ENCODE data around the gene KDM7A. TPM values are rescaled to one million over a fixed set of nuclear protein-coding genes. Genes with fewer than 3 reads are reported as not detected.

The KDM7A gene
- total RNA-seq, 2 experiments from 2014 or later, result 43.3 to 46.5 TPM

DNA sequence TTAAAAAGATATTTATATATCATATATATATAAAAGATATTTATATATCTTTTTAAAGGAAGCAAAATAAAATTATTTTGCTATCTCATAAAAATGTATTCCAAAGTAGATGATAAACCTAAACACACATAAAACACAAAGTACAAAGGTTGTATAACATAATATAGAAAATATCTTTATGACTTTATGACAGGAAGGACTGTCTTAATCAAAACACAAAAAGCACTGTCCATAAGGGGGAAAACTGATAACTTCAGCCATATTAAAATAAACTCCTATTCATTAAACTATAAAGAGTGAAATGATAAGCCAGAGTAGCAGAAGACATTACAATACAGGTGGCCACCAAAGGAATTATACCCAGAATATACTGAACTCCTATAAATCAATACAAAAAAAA is 34.8 kb downstream of the KDM7A start:
- Histone ChIP-seq H3K36me3 (ENCODE audit: insufficient read depth, low read length) (peaks cover 5% of the 10 kb centered on the region), H3K4me1 (ENCODE audit: insufficient read depth, low read length) (no peaks in the 10 kb centered on the region), H3K4me3 (ENCODE audit: low read length) (no peak overlapping the region), H3K27me3 (ENCODE audit: control insufficient read depth in 1 of 2, insufficient read depth in 2 of 2, low read length in 2 of 2) (no peaks in the 10 kb centered on the region), H3K9me3 (ENCODE audit: control insufficient read depth in 1 of 2, insufficient read depth in 1 of 2, low read length in 2 of 2) (no peaks in the 10 kb centered on the region), H3K27ac (ENCODE audit: low read depth in 1 of 2, low read length in 2 of 2) (no peak overlapping the region)
- Mint-ChIP-seq H3K27ac (no peak overlapping the region), H3K4me3 (no peak overlapping the region), H3K36me3 (ENCODE audit: low read depth) (peaks cover 56% of the 10 kb centered on the region), H3K4me1 (ENCODE audit: low read depth) (peaks cover 73% of the 10 kb centered on the region), H3K27me3 (no peaks in the 10 kb centered on the region), H3K9me3 (no peaks in the 10 kb centered on the region)
- no peak for DNase-seq
- ATAC-seq (ENCODE audit: poor library complexity), result no peak
- CTCF ChIA-PET, result no interaction called here
- POLR2A ChIA-PET, result no interaction called here
- no peak for TF ChIP-seq CTCF (IDR thresholded peaks at IDR 0.05)
- intact Hi-C loops (cut with DNase I, micrococcal nuclease), result no loop called here

- CTCF ChIA-PET, result no interaction called here
- intact Hi-C loops (cut with DNase I, micrococcal nuclease), result no loop called here
- H3K27me3 Mint-ChIP-seq, result no peaks in the 10 kb centered on the region
- no peaks in the 10 kb centered on the region for H3K9me3 Mint-ChIP-seq
- Histone ChIP-seq H3K27ac (ENCODE audit: low read depth in 1 of 2, low read length in 2 of 2) (no peak overlapping the region), H3K4me3 (ENCODE audit: low read length) (no peak overlapping the region), H3K9me3 (ENCODE audit: control insufficient read depth in 1 of 2, insufficient read depth in 1 of 2, low read length in 2 of 2) (no peaks in the 10 kb centered on the region), H3K4me1 (ENCODE audit: insufficient read depth, low read length) (no peaks in the 10 kb centered on the region), H3K36me3 (ENCODE audit: insufficient read depth, low read length) (peaks cover 9% of the 10 kb centered on the region), H3K27me3 (ENCODE audit: control insufficient read depth in 1 of 2, insufficient read depth in 2 of 2, low read length in 2 of 2) (no peaks in the 10 kb centered on the region)
- ATAC-seq (ENCODE audit: poor library complexity) (no peak), DNase-seq (no peak)
- POLR2A ChIA-PET, result interaction anchor here (1.1 kb wide), 1 partner anchor 88 kb away, joined by 3 read pairs; no protein-coding TSS in a partner anchor
- H3K36me3 Mint-ChIP-seq (ENCODE audit: low read depth), result peaks cover 55% of the 10 kb centered on the region
- no peak for TF ChIP-seq CTCF (IDR thresholded peaks at IDR 0.05)
- H3K4me1 Mint-ChIP-seq (ENCODE audit: low read depth), result peaks cover 65% of the 10 kb centered on the region
- H3K4me3 Mint-ChIP-seq, result no peak overlapping the region
- no peak overlapping the region for H3K27ac Mint-ChIP-seq
Measured at GRCh38 chr7:140141256-140141655, 35.5 kb downstream of the KDM7A start.

DNA sequence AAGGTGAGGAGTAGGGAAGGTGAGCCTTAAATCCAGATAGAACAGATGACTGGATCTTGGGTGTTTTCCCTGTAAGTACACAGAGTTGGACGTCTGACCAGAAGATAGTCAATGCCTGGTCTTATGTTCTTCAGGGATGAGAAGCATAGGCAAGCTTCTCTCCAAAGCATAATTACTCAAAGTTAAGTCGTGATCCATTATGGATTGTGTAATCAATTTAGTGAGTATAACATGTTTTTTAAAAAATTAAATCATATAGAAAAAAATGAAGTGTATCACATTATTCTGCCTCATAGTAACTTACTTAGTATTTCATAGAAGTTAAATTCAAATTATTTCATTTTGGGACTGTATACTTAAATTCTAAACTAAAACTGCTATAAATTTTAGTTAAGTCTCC is 39.7 kb downstream of the KDM7A start:
- peaks cover 30% of the 10 kb centered on the region for H3K36me3 ChIP-seq (ENCODE audit: insufficient read depth, low read length)
- ChIA-PET CTCF (no interaction called here), POLR2A (interaction anchor here (0.7 kb wide), 1 partner anchor 29 kb away, joined by 3 read pairs; no protein-coding TSS in a partner anchor)
- H3K4me3 Mint-ChIP-seq, result no peak overlapping the region
- H3K4me3 ChIP-seq (ENCODE audit: low read length), result no peak overlapping the region
- no peaks in the 10 kb centered on the region for H3K27me3 ChIP-seq (ENCODE audit: control insufficient read depth in 1 of 2, insufficient read depth in 2 of 2, low read length in 2 of 2)
- TF ChIP-seq CTCF (IDR thresholded peaks at IDR 0.05), result no peak
- H3K27ac ChIP-seq (ENCODE audit: low read depth in 1 of 2, low read length in 2 of 2), result no peak overlapping the region
- peaks cover 70% of the 10 kb centered on the region for H3K36me3 Mint-ChIP-seq (ENCODE audit: low read depth)
- H3K27me3 Mint-ChIP-seq, result no peaks in the 10 kb centered on the region
- H3K27ac Mint-ChIP-seq, result no peak overlapping the region
- intact Hi-C loops (cut with DNase I, micrococcal nuclease), result loop anchor here in 1 of 2 experiments (5.0 kb wide), 1 partner anchor 35 kb away; no protein-coding TSS in a partner anchor
- H3K9me3 ChIP-seq (ENCODE audit: control insufficient read depth in 1 of 2, insufficient read depth in 1 of 2, low read length in 2 of 2), result no peaks in the 10 kb centered on the region
- peaks cover 28% of the 10 kb centered on the region for H3K4me1 Mint-ChIP-seq (ENCODE audit: low read depth)
- H3K4me1 ChIP-seq (ENCODE audit: insufficient read depth, low read length), result no peaks in the 10 kb centered on the region
- ATAC-seq (ENCODE audit: poor library complexity), result no peak
- DNase-seq, result no peak
- H3K9me3 Mint-ChIP-seq, result no peaks in the 10 kb centered on the region
